ENCODE data around the gene WDFY1. TPM values are rescaled to one million over a fixed set of nuclear protein-coding genes. Genes with fewer than 3 reads are reported as not detected.

WDFY1 gene
- total and polyA plus RNA-seq, 2 donors (not counting 1 experiment from before 2014, with no cell fraction given) = 28.8 to 76.0 TPM

- Mint-ChIP-seq H3K27ac (peak overlapping the region; percentile 46), H3K9me3 (ENCODE audit: insufficient read depth) (no peaks in the 10 kb centered on the region), H3K27me3 (no peaks in the 10 kb centered on the region), H3K4me1 (peaks cover 58% of the 10 kb centered on the region), H3K4me3 (peak overlapping the region; percentile 52)
- DNase-seq (no peak), ATAC-seq (ENCODE audit: low read depth) (no peak)
- Histone ChIP-seq H2AFZ (ENCODE audit: insufficient read depth, low read depth, low read length, poor library complexity, severe bottlenecking) (no peak overlapping the region), H3K4me2 (replicated peaks; ENCODE audit: low read depth, low read length, poor library complexity, severe bottlenecking) (peak overlapping the region; percentile 74), H3K4me1 (ENCODE audit: control insufficient read depth in 2 of 2, insufficient read depth in 2 of 2, low read length in 2 of 2) (peaks cover 47 to 51% of the 10 kb centered on the region in 2 donors), H3K79me2 (ENCODE audit: control insufficient read depth, insufficient read depth, low read length) (peaks cover 60% of the 10 kb centered on the region), H3K27ac (ENCODE audit: low read length in 2 of 2) (no peak overlapping the region), H4K20me1 (ENCODE audit: control insufficient read depth, insufficient read depth, low read length, poor library complexity, severe bottlenecking) (peaks cover 20% of the 10 kb centered on the region), H3K27me3 (replicated peaks in 1 of 4; ENCODE audit: control extremely low read depth in 1 of 4, control insufficient read depth in 3 of 4, insufficient read depth in 4 of 4, low read length in 3 of 4) (no peaks in the 10 kb centered on the region), H3K4me3 (ENCODE audit: control extremely low read depth in 1 of 5, extremely low read depth in 1 of 5, insufficient read depth in 1 of 5, low read depth in 2 of 5, low read length in 4 of 5) (no peak overlapping the region), H3K36me3 (replicated peaks in 1 of 2; ENCODE audit: control extremely low read depth in 1 of 2, control insufficient read depth in 1 of 2, extremely low read depth in 1 of 2, insufficient read depth in 2 of 2, low read length in 1 of 2) (peaks cover 8 to 44% of the 10 kb centered on the region in 2 experiments), H3K9ac (ENCODE audit: low read length) (peak overlapping the region; percentile 3), H3K9me3 (ENCODE audit: control extremely low read depth in 1 of 3, control insufficient read depth in 2 of 3, insufficient read depth in 1 of 3, low read length in 2 of 3) (no peaks in the 10 kb centered on the region)
- intact Hi-C loops (cut with micrococcal nuclease) = loop anchor here (5.0 to 10.0 kb wide), 2 partner anchors 628 to 1305 kb away; partner anchors contain the start of genes CUL3 and FARSB
- WGBS (ENCODE audit: insufficient coverage) = 10% methylated on average over 2 of the region's 5 CpGs
- CTCF ChIA-PET = interaction anchor here (0.9 to 4.2 kb wide), 2 partner anchors 11 to 19 kb away, joined by 3 to 47 read pairs; no protein-coding TSS in a partner anchor
- TF ChIP-seq, protein P1, sequence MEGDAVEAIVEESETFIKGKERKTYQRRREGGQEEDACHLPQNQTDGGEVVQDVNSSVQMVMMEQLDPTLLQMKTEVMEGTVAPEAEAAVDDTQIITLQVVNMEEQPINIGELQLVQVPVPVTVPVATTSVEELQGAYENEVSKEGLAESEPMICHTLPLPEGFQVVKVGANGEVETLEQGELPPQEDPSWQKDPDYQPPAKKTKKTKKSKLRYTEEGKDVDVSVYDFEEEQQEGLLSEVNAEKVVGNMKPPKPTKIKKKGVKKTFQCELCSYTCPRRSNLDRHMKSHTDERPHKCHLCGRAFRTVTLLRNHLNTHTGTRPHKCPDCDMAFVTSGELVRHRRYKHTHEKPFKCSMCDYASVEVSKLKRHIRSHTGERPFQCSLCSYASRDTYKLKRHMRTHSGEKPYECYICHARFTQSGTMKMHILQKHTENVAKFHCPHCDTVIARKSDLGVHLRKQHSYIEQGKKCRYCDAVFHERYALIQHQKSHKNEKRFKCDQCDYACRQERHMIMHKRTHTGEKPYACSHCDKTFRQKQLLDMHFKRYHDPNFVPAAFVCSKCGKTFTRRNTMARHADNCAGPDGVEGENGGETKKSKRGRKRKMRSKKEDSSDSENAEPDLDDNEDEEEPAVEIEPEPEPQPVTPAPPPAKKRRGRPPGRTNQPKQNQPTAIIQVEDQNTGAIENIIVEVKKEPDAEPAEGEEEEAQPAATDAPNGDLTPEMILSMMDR (IDR thresholded peaks at IDR 0.05) = no peak
- TF ChIP-seq EZH2 (IDR thresholded peaks at IDR 0.05; ENCODE audit: borderline replicate concordance, insufficient read depth, low read depth, low read length, poor library complexity, severe bottlenecking) = no peak
- POLR2A ChIA-PET = no interaction called here
Observed at GRCh38 chr2:223959688-223960087, 14.6 kb upstream of the WDFY1 start.

- H3K9me3 ChIP-seq (ENCODE audit: control extremely low read depth in 1 of 3, control insufficient read depth in 2 of 3, insufficient read depth in 1 of 3, low read length in 2 of 3) = no peaks in the 10 kb centered on the region
- under 1% methylated on average over 65 of the region's 65 CpGs for WGBS (ENCODE audit: insufficient coverage)
- DNase-seq (peak; percentile 96), ATAC-seq (ENCODE audit: low read depth) (peak; percentile 99)
- peak within 1 kb of the TSS; percentile 81 for H3K9ac ChIP-seq (ENCODE audit: low read length)
- CTCF ChIA-PET = interaction anchor here (0.8 to 1.8 kb wide), 6 partner anchors 12 to 77 kb away, joined by 3 to 15 read pairs (median 3); no protein-coding TSS in a partner anchor
- H2AFZ ChIP-seq (ENCODE audit: insufficient read depth, low read depth, low read length, poor library complexity, severe bottlenecking) = peak within 1 kb of the TSS; percentile 94
- no peaks in the 10 kb centered on the region for H3K27me3 ChIP-seq (replicated peaks in 1 of 4; ENCODE audit: control extremely low read depth in 1 of 4, control insufficient read depth in 3 of 4, insufficient read depth in 4 of 4, low read length in 3 of 4)
- H3K79me2 ChIP-seq (ENCODE audit: control insufficient read depth, insufficient read depth, low read length) = peaks cover 49% of the 10 kb centered on the region
- intact Hi-C loops (cut with micrococcal nuclease) = loop anchor here (1.0 to 10.0 kb wide), 8 partner anchors 12 to 1302 kb away; partner anchors contain the start of genes AP1S3, CUL3, FARSB and WDFY1
- Mint-ChIP-seq H3K4me1 (peaks cover 67% of the 10 kb centered on the region), H3K4me3 (peak within 1 kb of the TSS; percentile 94), H3K27ac (peak within 1 kb of the TSS; percentile 97), H3K27me3 (no peaks in the 10 kb centered on the region), H3K9me3 (ENCODE audit: insufficient read depth) (no peaks in the 10 kb centered on the region)
- peak within 1 kb of the TSS; percentile 74 for H3K4me2 ChIP-seq (replicated peaks; ENCODE audit: low read depth, low read length, poor library complexity, severe bottlenecking)
- peak within 1 kb of the TSS; percentile 72 to 78 for H3K27ac ChIP-seq (ENCODE audit: low read length in 2 of 2)
- peak within 1 kb of the TSS; percentile 66 to 94 (median 86) for H3K4me3 ChIP-seq (ENCODE audit: control extremely low read depth in 1 of 5, extremely low read depth in 1 of 5, insufficient read depth in 1 of 5, low read depth in 2 of 5, low read length in 4 of 5)
- H4K20me1 ChIP-seq (ENCODE audit: control insufficient read depth, insufficient read depth, low read length, poor library complexity, severe bottlenecking) = peaks cover 20% of the 10 kb centered on the region
- H3K36me3 ChIP-seq (replicated peaks in 1 of 2; ENCODE audit: control extremely low read depth in 1 of 2, control insufficient read depth in 1 of 2, extremely low read depth in 1 of 2, insufficient read depth in 2 of 2, low read length in 1 of 2) = peaks cover 4 to 24% of the 10 kb centered on the region in 2 experiments
- POLR2A ChIA-PET = interaction anchor here (0.8 to 1.6 kb wide), 2 partner anchors 12 to 76 kb away, joined by 3 to 6 read pairs; partner anchors contain the start of gene WDFY1
- TF ChIP-seq, protein P1 (IDR thresholded peaks at IDR 0.05) = no peak
- TF ChIP-seq EZH2 (IDR thresholded peaks at IDR 0.05; ENCODE audit: borderline replicate concordance, insufficient read depth, low read depth, low read length, poor library complexity, severe bottlenecking) = no peak
- H3K4me1 ChIP-seq (ENCODE audit: control insufficient read depth in 2 of 2, insufficient read depth in 2 of 2, low read length in 2 of 2) = peaks cover 48 to 52% of the 10 kb centered on the region in 2 donors
Observed at GRCh38 chr2:223957092-223957851, 12.1 kb upstream of the WDFY1 start, which contains the start of gene MRPL44. Gene MRPL44, plus strand, starts transcription at chr2:223957463. Its CDS starts 10 bp downstream, at chr2:223957473.

All from B cell (primary cell).